GF-D8 (cell line): ENCODE results near the gene FADS1.
A peak's percentile ranks its signal among the peaks of the same experiment; 100 is the strongest.

Experiments used
- DNase-seq: peaks from one replicate; lab custom pipeline; 2025; lab: John Stamatoyannopoulos, UW

The FADS1 gene

DNA sequence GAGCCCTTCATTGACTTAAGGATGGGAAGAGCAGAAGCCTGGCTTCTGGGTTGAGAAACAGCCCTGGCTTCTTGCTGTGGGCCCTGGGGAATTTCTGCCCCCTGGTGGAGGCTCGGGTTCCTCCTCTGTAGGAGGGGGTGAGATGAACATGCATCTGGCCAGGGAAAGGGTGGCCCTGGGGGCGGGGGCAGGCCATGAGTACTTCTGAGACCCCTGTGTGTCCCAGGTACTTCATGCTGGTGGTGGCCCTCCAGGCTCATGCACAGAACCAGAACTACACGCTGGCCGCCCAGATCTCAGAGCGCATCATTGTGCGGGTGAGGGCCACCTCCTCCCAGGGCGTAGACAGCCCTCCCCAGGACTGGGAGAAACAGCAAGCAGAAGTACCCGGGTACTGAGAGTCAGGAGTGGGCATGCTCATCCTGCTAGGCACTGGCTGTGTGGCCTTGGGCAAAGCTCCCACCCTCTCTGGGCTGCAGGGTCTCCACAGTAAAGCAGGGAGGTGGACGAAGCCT lies 40.2 kb downstream of the FADS1 start:
- peak; percentile 32 for DNase-seq

DNA sequence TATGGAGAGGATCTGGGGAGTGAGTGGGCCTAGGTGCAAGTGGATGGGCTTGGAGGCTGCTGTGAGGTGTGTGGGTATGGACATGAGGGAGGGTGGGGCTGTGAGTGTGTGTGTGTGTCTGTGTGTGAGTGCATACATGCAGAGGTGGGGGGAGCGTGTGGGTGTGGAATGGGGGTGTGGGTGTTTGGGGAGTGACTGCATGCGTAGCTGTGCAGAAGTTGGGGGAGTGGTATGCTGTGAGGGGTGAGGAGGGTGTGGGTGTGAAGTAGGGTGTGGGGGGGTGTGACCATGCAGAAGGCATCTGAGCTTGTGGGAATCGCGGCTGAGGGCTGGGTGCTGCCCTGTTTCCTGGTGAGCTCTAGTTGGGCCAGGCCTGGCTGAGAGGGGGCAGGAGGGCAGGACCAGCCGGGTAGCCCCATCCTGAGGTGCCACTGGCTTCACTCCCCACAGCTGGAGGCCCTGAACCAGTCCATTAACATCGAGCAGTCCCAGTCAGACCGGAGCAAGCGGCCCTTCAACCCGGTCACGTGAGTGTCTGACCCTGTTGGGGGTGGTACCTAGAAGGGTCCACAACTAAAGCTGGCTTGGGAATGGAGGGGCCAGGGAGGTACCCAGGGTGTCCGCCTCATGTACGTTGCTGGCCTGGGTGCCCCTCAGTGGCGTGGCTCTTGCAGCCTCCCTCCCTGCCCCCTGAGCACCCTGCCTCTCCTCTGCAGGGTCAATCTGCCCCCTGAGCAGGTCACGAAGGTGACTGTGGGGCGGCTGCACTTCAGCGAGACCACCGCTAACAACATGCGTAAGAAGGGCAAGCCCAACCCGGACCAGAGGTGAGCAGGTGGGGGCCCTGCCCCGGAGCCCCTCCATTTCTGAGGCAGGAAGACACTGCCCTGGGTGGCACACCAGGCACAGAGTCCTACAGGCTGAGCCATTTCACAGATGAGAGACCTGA lies 40.9 kb downstream of the FADS1 start:
- no peak for DNase-seq

DNA sequence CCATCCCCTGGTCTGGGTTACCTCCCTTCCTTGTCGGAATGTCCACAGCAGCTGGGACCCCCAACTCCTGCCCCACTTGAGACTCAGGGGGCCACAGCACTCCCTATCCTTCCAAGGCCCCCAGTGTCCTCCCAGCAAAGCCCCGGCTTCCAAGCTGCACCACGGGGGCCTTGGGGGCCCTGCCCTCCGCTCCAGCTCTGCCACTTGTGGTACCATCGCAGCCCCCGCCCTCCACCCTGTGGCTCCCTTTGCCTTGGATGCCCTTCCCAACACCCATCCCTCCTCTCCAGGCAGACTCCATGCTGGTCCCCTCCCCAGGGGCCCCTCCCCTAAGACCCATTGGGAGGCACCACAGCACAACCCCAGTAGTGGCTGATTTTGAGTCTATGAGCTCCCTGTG lies 41.7 kb downstream of the FADS1 start:
- DNase-seq = no peak

DNA sequence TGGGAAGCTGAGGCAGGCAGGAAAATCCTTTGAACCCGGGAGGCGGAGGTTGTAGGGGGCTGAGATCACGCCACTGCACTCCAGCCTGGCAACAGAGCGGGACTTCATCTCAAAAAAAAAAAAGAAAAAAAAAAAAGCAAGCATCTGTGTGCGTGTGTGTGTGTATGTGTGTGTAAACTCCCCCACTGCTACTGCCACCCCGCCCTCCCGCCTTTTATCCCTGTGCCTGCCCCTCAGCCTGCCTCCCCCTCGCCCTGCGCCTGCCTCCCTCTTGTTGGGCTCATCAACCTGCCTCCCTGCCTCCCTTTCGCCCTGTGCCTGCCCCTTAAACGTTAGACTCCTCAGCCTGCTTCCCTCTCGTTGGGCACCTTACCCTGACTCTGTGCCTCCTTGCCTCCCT lies 42.4 kb downstream of the FADS1 start:
- DNase-seq = no peak

DNA sequence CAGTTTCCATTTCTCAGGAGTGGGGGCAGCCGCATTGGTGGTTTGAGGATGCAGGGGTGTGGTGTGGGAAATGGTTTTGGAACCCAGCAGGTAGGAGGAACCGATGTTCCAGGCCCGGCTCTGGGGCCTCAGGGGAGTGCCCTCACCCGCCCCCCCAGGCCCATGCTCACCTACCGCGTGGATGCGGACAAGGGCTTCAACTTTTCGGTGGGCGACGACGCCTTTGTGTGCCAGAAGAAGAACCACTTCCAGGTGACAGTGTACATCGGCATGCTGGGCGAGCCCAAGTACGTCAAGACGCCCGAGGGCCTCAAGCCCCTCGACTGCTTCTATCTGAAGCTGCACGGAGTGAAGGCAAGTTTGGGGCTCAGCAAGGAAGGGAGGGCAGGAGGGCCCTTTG lies 43.0 kb downstream of the FADS1 start:
- no peak for DNase-seq

DNA sequence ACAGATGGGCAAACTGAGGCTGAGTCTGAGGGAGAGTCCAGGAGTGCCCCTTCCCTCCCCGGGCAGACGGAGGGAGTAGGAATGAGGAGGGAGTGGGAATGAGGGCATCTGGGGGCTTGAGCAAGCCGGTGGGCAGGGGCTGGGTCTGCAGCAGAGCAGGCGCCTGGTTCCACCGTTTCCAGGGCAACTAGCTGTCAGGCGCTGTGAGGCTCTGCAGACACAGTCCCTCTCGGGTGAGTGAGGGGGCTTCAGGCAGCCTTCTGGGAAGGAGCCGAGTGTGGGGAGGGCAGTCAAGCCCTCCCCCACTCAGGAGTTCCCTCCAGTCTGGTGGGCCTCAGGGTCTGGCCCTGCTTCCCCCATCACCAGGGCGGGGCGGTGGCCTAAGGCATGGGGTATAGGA lies 43.4 kb downstream of the FADS1 start:
- no peak for DNase-seq

DNA sequence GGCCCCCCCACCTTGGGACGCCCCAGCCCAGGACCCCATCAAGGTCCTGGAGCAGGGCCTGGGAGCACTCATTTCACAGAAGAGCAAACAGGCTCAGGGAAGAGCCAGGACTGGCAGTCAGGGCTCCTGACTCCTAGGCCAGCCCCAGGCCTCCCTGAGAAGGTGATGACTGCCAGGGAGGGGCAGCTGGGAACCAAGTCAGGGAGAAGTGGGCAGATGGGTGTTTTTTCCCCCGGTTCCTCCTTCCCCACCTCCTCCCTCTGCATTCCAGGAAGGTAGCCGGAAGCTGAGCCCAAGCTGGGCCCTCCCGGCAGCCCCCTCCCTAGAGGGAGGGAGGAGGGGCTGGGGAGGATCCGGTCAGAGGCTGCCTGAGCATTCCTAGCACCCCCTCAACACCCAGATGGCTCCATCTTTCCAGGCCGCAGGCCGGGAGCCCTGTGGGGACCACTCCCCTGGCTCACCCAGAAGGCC lies 44.8 kb downstream of the FADS1 start:
- no peak for DNase-seq

DNA sequence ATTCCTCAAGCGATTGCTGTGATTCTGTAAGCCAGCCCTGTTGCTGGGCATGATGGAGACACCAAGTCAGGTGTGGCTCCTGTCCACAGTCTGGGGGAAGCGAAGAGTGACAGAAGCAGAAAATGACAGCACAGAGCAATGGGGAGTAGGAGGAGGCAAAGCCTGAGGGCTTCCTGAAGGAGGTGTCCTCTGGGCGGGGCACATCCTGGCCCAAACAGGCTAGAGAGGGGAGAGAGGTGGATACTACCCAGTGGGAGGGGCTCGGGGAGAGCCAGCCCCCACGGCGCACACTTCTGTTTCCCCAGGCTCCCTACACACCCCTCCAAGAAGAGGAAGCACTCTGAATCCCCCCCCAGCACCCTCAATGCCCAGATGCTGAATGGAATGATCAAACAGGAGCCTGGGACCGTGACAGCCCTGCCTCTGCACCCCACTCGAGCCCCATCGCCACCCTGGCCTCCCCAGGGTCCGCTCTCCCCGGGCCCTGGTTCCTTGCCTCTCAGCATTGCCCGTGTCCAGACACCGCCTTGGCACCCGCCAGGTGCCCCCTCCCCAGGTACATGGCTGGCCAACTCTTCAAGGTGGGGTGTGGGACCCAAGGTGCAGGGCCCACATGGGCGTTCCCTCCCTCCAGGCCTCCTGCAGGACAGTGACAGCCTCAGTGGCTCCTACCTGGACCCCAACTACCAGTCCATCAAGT lies 45.5 kb downstream of the FADS1 start:
- DNase-seq = no peak

DNA sequence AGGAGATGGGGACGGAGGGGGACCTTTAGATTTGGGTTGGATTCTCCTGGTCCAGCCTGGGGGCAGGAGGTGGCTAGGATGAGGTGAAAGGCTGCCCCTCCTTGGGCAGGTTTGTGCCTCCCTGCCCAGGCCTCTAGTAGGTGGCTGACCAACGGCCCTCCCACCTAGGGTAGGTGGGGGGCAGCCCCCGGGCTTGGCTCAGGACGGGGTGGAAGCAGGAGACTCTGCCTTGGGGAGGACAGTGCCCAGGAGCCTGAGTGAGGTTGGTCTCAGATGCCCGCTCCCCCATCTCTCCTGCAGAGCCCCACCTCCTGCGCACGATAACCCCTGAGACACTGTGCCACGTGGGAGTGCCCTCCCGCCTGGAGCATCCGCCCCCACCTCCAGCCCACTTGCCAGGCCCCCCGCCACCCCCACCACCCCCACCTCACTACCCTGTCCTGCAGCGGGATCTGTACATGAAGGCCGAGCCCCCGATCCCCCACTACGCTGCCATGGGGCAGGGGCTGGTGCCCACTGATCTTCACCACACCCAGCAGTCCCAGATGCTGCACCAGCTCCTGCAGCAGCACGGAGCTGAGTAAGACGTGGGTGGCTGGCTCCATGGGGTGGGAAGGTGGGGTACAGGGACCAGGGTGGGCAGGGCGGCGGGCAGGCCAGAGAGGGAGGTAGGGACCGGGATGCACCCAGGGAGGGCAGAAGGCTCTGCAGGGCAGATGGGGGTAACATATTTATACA lies 46.7 kb downstream of the FADS1 start:
- no peak for DNase-seq

DNA sequence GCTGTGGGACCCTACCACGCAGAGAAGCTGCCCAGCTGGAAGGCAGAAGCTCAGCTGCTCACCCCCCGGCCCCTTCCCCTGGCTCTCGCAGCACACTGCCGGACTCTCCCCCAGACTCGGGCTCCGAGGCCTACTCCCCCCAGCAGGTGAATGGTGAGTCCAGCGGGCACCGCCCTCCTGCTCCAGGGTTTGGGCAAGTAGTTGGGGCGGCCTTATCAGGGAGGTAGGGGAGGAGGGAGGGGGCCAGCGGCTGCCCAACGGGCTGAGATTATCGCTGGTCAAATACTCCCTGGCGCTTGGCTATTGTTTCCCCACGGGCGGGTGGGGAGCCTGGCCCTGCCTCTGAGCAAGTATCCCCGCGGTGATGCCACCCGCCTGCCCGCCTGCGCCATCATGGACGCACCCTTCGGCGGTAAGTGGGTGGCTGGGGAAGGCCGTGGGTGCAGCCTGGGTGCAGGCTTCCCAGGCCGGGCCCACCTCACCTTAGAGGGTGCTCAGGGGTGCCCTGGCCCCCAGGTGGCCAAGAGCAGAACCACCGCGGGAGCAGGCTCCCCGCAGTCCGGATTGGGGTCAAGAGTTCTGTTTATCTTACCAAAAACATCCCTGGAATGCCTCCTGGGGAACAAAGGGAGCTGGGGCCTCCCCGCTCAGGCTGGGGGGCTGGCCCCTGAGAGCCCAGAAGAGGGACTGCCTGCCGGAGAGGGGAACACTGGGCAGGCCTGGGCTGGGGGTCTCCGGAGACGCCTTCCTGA lies 47.5 kb downstream of the FADS1 start:
- DNase-seq = no peak

DNA sequence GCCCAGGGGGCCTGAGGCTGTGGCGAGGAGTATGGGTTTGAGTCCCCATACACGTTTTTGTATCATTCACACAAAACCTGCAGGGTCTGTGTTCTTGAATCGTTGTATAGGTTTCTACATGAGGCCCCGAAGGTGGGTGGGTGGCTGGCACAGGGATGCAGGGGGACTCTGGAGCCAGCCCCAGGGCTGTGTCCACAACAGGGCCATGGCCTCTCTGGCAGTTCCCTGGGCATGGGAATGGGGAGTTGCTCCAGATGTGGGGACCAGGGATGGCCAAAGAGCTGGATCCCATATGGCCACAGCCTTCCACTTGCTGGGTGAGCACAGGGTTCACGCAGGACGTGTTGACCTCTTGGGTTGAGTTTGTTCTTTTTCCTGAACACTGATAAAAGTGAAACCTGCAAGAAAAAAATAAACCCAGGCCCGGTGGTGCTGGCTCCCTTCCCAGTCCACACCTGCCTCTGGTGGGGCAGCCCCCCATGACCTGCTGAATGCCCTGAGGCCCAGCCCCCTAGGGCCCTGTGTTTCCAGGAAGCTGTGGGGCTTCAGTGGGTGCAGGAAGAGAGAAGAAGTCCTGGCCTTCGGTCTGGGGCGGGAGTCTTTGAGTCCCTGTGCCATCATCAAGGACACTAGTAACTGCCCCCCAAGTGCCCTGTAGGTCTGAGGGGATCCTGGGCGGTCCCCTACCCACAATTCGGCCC lies 48.3 kb downstream of the FADS1 start:
- no peak for DNase-seq

DNA sequence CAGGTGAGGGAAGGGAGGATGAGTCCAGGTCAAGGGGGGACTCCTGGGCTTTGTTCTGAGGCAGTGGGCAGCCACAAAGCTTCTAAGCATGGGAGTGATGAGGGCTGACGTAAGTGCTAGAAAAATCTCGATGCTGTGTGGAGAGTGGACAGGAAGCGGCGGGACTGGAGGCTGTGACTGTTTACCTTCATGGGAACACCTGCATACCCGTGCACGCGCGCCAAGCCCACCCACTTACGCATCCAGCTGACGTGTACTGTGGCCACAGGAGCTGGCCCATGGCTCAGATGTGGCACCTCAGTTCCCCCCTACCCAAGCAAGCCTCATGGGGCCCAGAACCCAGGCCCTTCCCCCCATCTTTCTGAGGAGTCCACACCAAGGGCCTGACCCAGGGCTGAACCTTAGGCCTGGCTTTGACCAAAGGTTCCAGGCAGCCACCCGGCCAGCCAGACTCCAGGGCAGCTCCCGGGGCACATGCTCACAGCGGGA lies 50.4 kb downstream of the FADS1 start:
- DNase-seq = no peak

DNA sequence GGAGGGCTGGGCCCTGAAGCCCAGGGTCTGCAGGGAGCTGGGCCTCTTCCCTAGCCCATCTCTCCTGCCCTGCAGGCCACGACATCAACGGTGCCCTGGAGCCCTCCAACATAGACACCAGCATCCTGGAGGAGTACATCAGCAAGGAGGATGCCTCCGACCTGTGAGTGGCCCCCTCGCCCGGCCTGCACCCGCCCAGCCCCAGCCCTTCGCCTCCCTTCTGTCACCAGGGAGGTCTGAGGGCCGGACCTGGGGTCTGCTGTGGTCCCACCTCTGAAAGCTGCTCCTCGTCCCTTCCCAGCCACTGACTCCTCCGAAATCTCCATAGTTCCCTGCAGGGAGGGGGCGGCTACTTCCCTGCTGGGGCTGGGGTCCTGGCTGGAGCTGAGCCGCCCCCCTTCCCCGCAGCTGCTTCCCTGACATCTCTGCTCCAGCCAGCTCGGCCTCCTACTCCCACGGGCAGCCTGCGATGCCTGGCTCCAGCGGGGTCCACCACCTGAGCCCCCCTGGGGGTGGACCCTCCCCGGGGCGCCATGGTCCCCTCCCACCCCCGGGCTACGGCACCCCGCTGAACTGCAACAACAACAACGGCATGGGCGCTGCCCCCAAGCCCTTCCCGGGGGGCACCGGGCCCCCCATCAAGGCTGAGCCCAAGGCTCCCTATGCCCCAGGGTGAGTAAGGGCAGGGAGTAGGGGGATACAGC lies 51.1 kb downstream of the FADS1 start:
- DNase-seq = no peak

DNA sequence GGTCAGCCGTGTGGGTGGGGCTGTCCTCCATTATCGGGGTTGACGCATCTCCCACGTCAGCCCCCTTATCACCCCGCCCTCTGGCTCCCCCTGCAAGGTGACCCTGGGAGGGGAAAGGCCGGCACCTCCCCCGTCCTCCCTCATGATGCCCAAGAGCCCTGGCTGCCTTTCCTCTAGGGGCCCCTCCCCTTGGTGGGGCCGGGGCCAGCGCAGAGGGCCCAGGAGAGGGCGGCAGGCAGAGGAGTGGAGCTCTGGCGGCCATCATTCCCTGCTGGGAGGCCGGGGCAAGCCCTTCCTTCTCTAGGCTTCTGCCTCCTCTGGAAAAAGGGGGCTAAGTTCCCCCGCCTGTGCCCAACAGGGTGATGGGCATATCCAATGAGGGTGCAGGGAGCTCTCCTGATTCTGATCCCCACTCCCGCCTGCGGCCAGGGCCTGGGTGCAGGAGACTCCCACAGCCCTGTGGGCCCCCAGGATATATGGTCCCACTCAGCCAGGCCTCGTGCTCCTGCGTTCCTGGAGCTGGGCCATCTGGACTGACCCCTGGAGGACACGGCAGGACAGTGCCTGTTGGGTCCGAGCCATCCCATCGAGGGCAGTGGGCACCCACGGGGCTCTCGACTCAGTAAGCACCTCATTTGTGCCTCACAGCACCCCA lies 52.1 kb downstream of the FADS1 start:
- DNase-seq = no peak

DNA sequence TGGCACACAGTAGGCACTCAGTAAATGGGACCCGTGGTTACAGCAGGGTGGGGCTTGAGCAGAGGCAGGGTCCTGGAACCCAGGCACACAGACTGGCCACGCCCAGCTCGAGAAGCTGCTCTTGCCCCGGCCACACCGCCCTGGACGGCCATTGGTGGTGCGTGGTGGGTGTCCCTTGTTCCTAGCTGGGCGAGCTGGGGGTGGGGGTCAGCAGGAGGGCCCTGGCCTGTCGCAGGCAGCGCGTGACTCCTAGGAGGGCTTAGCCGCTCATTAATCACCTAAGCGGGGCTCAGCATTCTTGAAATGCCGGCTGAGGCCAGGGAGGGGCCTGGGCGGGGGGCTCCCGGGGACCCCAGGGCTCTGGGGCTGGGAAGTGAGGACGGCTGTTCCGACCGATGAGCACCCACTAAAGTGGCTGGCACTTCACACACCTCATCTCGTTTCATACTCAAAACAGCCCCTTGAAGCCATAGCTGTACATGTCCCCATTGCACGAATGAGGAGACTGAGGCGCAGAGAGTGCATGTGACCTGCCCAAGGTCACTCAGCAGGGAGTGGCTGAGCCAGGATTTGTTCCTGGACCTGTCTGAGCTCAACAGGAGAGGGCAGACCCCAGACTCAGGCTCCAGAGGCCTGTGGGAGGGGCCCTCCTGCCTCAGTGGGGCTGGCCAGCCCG lies 52.7 kb downstream of the FADS1 start:
- DNase-seq = no peak

DNA sequence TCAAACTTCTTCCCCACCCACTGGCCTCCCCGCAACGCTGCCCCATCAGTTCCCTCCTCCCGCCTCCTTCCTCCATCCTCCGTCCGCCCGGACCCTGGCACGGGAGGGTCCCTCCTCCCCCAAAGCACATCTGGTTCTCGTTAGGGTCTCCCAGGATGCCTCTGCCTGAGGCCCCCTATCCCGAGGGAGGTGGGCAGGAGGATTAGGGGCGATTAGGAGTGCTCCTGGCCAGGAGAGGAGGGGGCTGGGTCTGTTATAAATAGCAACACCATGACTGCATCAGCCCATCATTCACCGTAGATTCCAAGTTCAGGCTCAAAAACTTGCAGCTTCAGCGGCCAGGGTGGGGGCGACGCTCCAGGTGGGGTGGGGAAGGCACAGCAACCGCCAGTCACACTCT lies 54.0 kb downstream of the FADS1 start:
- DNase-seq = no peak

DNA sequence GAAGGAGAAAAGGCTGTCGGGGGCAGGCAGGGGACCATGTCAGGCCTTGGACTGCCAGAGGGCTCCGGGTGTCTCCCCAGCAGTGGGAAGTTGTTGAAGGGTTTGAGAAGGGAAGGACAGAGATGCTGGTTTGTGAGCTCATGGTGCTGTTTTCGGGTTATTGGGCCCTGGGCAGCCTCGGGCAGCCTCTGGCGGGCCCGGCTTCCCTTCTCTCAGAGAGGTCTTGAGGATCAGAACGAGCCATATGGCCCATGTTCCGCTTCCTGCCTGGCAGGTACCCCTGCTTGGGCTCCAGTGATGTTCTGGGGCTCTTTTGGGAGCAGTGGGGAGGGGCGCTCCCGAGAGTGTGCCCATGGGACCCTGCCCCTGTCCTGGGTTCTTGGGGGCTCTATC lies 54.6 kb downstream of the FADS1 start:
- DNase-seq = no peak

DNA sequence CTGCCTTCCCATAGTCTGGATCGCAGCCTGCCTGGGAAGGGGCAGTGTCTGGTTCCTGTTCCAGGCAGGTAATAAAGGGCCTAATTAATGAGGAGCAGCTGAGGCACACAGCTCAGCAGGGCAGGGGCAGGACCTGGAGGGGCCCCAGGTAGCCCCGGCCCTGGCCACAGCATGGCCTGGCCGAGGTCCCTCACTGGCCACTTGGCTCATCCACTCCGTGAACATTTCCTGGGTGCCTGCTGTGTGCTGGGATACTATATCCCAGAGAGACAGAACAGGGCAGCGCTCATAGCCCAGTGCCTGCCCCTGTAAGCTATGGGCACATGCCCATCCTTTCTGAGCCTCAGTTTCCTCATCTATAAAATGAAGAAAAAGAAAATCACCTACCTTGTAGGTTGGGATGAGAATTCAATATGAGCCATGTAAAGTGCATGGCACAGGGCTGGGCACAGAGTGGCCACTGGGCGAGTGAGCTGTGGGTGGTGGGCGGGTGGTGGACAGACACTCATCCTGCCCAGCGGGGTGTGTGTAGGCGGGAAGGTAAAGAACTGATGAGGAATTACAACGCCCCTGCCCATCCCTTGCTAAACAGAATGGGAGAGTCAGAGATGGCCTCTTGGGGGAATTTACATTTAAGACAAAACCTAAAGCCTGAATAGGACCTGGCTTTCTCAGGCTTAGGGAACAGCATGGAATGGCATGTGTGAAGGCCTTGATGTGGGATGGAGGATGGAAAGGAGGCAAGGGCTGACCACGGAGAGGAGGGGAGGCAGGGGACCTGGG lies 55.2 kb downstream of the FADS1 start:
- no peak for DNase-seq
